H9 (cell line): ENCODE results near the gene BTBD17. TPM values are rescaled to one million over a fixed set of nuclear protein-coding genes. Genes with fewer than 3 reads are reported as not detected.
A peak's percentile ranks its signal among the peaks of the same experiment; 100 is the strongest.

Experiments used
- DNase-seq: peaks from one replicate; pipeline ENCODE4 v3.0.0-alpha.2; 2017
- H2AFZ ChIP-seq: one replicate; pipeline ENCODE4 v1.6.1; 2013; ENCODE audit warnings: mild to moderate bottlenecking, low read length, control low read depth, moderate library complexity
- H2AK5ac ChIP-seq: 2 replicates; pipeline ENCODE4 v1.6.1; 2013; ENCODE audit warnings: low read length, control low read depth, mixed read lengths; ENCODE audit not compliant: insufficient read length
- H2BK120ac ChIP-seq: one replicate; pipeline ENCODE4 v1.6.1; 2013; ENCODE audit warnings: low read depth, mild to moderate bottlenecking, low read length, control low read depth, inconsistent platforms; ENCODE audit not compliant: poor library complexity, severe bottlenecking
- H2BK12ac ChIP-seq: 2 replicates; pipeline ENCODE4 v1.6.1; 2013; ENCODE audit warnings: low read length, control low read depth, mixed read lengths, low read depth; ENCODE audit not compliant: insufficient read length
- H2BK15ac ChIP-seq: 2 replicates; pipeline ENCODE4 v1.6.1; 2013; ENCODE audit warnings: low read depth, low read length, control low read depth
- H2BK20ac ChIP-seq: one replicate; pipeline ENCODE4 v1.6.1; 2013; ENCODE audit warnings: low read depth, mild to moderate bottlenecking, low read length, control low read depth, inconsistent platforms; ENCODE audit not compliant: poor library complexity, severe bottlenecking
- H2BK5ac ChIP-seq: 2 replicates; pipeline ENCODE4 v1.6.1; 2013; ENCODE audit warnings: low read length, control low read depth, mixed read lengths; ENCODE audit not compliant: insufficient read length
- H3K14ac ChIP-seq: 2 replicates; pipeline ENCODE4 v1.6.1; 2013; ENCODE audit warnings: low read length, control low read depth; ENCODE audit not compliant: insufficient read depth
- H3K18ac ChIP-seq: 2 replicates; pipeline ENCODE4 v1.6.1; 2013; ENCODE audit warnings: low read depth, mild to moderate bottlenecking, mixed read lengths, low read length, control low read depth; ENCODE audit not compliant: insufficient read length
- H3K23ac ChIP-seq: 2 replicates; pipeline ENCODE4 v1.6.1; 2013; ENCODE audit warnings: low read length, control low read depth, mixed read lengths, low read depth; ENCODE audit not compliant: insufficient read length
- H3K23me2 ChIP-seq: 2 replicates; pipeline ENCODE4 v1.6.1; 2013; ENCODE audit warnings: low read depth, mild to moderate bottlenecking, mixed read lengths, low read length, control low read depth; ENCODE audit not compliant: insufficient read length, poor library complexity, severe bottlenecking
- H3K27ac ChIP-seq: 2 replicates; pipeline ENCODE4 v1.5.1; 2013; ENCODE audit warnings: low read length, control low read depth, mixed read lengths, low read depth; ENCODE audit not compliant: insufficient read length
- H3K27me3 ChIP-seq: 2 replicates; pipeline ENCODE4 v1.6.1; 2013; ENCODE audit warnings: low read length, control low read depth, inconsistent platforms; ENCODE audit not compliant: insufficient read depth
- H3K4ac ChIP-seq: 2 replicates; pipeline ENCODE4 v1.6.1; 2013; ENCODE audit warnings: low read depth, mild to moderate bottlenecking, control low read depth, inconsistent platforms, low read length, moderate library complexity
- H3K4me1 ChIP-seq: 2 replicates; pipeline ENCODE4 v1.6.1; 2013; ENCODE audit warnings: low read length, control low read depth, inconsistent platforms; ENCODE audit not compliant: insufficient read depth
- H3K4me2 ChIP-seq: 2 replicates; pipeline ENCODE4 v1.6.1; 2013; ENCODE audit warnings: low read length, control low read depth, mixed read lengths; ENCODE audit not compliant: insufficient read length, insufficient read depth
- H3K56ac ChIP-seq: 2 replicates; pipeline ENCODE4 v1.6.1; 2013; ENCODE audit warnings: low read depth, mild to moderate bottlenecking, mixed read lengths, low read length, control low read depth; ENCODE audit not compliant: insufficient read length
- H3K79me1 ChIP-seq: 2 replicates; pipeline ENCODE4 v1.6.1; 2013; ENCODE audit warnings: low read depth, mild to moderate bottlenecking, moderate library complexity, low read length, control low read depth, inconsistent platforms; ENCODE audit not compliant: insufficient read depth, poor library complexity, severe bottlenecking
- H3K79me2 ChIP-seq: 2 replicates; pipeline ENCODE4 v1.6.1; 2013; ENCODE audit warnings: low read length, control low read depth, inconsistent platforms; ENCODE audit not compliant: insufficient read depth
- H3K9ac ChIP-seq: 2 replicates; pipeline ENCODE4 v1.6.1; 2013; ENCODE audit warnings: low read length, control low read depth, mixed read lengths; ENCODE audit not compliant: insufficient read length; ENCODE audit errors: extremely low read depth
- H3K9me3 ChIP-seq: one replicate; pipeline ENCODE4 v1.6.1; 2013; ENCODE audit warnings: low read depth, low read length, inconsistent platforms; ENCODE audit not compliant: control insufficient read depth
- H3T11ph ChIP-seq: one replicate; pipeline ENCODE4 v1.6.1; 2013; ENCODE audit warnings: mild to moderate bottlenecking, low read length, control low read depth, inconsistent platforms
- H4K20me1 ChIP-seq: one replicate; pipeline ENCODE4 v1.6.1; 2013; ENCODE audit not compliant: control insufficient read depth, insufficient read length, insufficient read depth
- H4K5ac ChIP-seq: 2 replicates; pipeline ENCODE4 v1.6.1; 2013; ENCODE audit warnings: low read depth, mild to moderate bottlenecking, mixed read lengths, low read length, control low read depth; ENCODE audit not compliant: insufficient read length
- H4K8ac ChIP-seq: replicated peaks from 2 replicates; pipeline ENCODE4 v1.6.1; 2013; ENCODE audit warnings: low read length, control low read depth, mixed read lengths, low read depth; ENCODE audit not compliant: insufficient read length
- H4K91ac ChIP-seq: 2 replicates; pipeline ENCODE4 v1.6.1; 2013; ENCODE audit warnings: low read depth, mild to moderate bottlenecking, moderate library complexity, mixed read lengths, low read length, control low read depth; ENCODE audit not compliant: insufficient read length
- H3K27ac Mint-ChIP-seq, 3 experiments: 2 replicates in 2 of 3; 3 replicates in 1 of 3; pipeline ENCODE4 v1.8.0; 2020 to 2021; ENCODE audit warnings: mixed read lengths in 3 of 3, mild to moderate bottlenecking in 1 of 3, moderate library complexity in 1 of 3
- H3K27me3 Mint-ChIP-seq: 2 replicates; pipeline ENCODE4 v1.8.0; 2021; ENCODE audit warnings: low read depth, mild to moderate bottlenecking, moderate library complexity, mixed read lengths
- H3K36me3 Mint-ChIP-seq, 3 experiments: 2 replicates in 2 of 3; 3 replicates in 1 of 3; pipeline ENCODE4 v1.8.0; 2020 to 2021; ENCODE audit warnings: low read depth in 3 of 3, mixed read lengths in 3 of 3; ENCODE audit not compliant: insufficient read depth in 1 of 3
- H3K4me1 Mint-ChIP-seq, 2 experiments: 2 replicates each; pipeline ENCODE4 v1.8.0; 2020; ENCODE audit warnings: mixed read lengths in 2 of 2
- H3K4me3 Mint-ChIP-seq, 2 experiments: 2 replicates in 1 of 2; 3 replicates in 1 of 2; pipeline ENCODE4 v1.8.0; 2020 to 2021; ENCODE audit warnings: mild to moderate bottlenecking in 2 of 2, mixed read lengths in 2 of 2, moderate library complexity in 1 of 2
- H3K9me3 Mint-ChIP-seq, 2 experiments: 2 replicates in 1 of 2; 3 replicates in 1 of 2; pipeline ENCODE4 v1.8.0; 2020; ENCODE audit warnings: mild to moderate bottlenecking in 2 of 2, mixed read lengths in 2 of 2, moderate library complexity in 1 of 2
- WGBS: extraction: QIAGEN DNeasy Blood & Tissue Kit; methylation state at CpG from one replicate; pipeline ENCODE4 v1.1.7; 2013; ENCODE audit warnings: missing lambda C conversion rate, low lambda C conversion rate, mixed read lengths; ENCODE audit not compliant: insufficient read length; ENCODE audit errors: extremely low coverage; 5-methylcytosine and 5-hydroxymethylcytosine counted together
- total RNA-seq: library from RNA; stranded (reverse); gene quantifications from 2 replicates; pipeline ENCODE4 v1.2.1, GENCODE V29; 2021
- TF ChIP-seq, protein P1 (sequence below): fragments of 200-600 bp; sonication (generic); conservative IDR thresholded peaks from 3 replicates; pipeline ENCODE4 v1.8.0; 2021; ENCODE audit warnings: antibody characterized with exemption, mild to moderate bottlenecking

The BTBD17 gene
- total RNA-seq, 1 experiment from 2014 or later: 0.33 TPM

DNA sequence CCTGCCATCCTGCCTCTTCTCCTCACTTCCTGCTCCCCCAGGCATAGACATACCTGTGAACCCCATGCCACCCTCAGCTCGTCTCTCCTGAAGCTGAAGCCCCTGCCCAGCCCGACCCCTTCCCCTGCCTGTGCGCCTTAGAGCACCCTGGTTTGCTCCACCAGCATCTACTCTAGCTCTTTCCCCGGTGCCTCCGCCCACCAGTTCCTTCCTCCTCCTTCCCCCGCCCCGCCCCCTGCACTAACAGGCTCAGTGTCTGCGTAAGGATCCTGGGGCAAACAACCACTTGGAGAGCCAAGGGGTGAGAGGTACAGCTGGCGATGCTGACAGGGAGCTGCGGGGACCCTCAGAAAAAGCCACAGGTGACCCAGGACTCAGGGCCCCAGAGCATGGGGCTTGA lies 7.6 kb upstream of the BTBD17 start:
- WGBS: no CpG with 5 or more reads among the region's 10 CpGs
- Histone ChIP-seq H2BK15ac (no peak overlapping the region), H3K4ac (no peak overlapping the region), H2AFZ (no peak overlapping the region), H3K14ac (no peak overlapping the region), H3K27me3 (no peaks in the 10 kb centered on the region), H3K23me2 (no peaks in the 10 kb centered on the region), H4K8ac (no peak overlapping the region), H3K18ac (no peak overlapping the region), H2BK12ac (no peak overlapping the region), H4K91ac (no peak overlapping the region), H3K9me3 (no peaks in the 10 kb centered on the region), H3K23ac (no peak overlapping the region), H3K4me2 (no peak overlapping the region), H3T11ph (no peak overlapping the region), H3K27ac (no peak overlapping the region), H2BK120ac (no peak overlapping the region), H2BK20ac (no peak overlapping the region), H3K79me2 (no peaks in the 10 kb centered on the region), H2AK5ac (no peak overlapping the region), H4K20me1 (no peaks in the 10 kb centered on the region), H3K9ac (no peak overlapping the region), H4K5ac (no peak overlapping the region), H2BK5ac (no peak overlapping the region), H3K56ac (no peak overlapping the region), H3K4me1 (no peaks in the 10 kb centered on the region), H3K79me1 (no peaks in the 10 kb centered on the region)
- DNase-seq: peak; percentile 82
- no peaks in the 10 kb centered on the region for H3K36me3 Mint-ChIP-seq
- no peaks in the 10 kb centered on the region; a peak in 1 of 5 replicates for H3K9me3 Mint-ChIP-seq
- 0 out of 5 replicates have a peak overlapping the region, but pooled peaks of 1 of the 2 experiments have one; percentile 5 for H3K4me3 Mint-ChIP-seq
- H3K27me3 Mint-ChIP-seq: peaks cover 54% of the 10 kb centered on the region
- H3K4me1 Mint-ChIP-seq: peaks cover 8 to 11% of the 10 kb centered on the region in 2 experiments
- TF ChIP-seq, protein P1, sequence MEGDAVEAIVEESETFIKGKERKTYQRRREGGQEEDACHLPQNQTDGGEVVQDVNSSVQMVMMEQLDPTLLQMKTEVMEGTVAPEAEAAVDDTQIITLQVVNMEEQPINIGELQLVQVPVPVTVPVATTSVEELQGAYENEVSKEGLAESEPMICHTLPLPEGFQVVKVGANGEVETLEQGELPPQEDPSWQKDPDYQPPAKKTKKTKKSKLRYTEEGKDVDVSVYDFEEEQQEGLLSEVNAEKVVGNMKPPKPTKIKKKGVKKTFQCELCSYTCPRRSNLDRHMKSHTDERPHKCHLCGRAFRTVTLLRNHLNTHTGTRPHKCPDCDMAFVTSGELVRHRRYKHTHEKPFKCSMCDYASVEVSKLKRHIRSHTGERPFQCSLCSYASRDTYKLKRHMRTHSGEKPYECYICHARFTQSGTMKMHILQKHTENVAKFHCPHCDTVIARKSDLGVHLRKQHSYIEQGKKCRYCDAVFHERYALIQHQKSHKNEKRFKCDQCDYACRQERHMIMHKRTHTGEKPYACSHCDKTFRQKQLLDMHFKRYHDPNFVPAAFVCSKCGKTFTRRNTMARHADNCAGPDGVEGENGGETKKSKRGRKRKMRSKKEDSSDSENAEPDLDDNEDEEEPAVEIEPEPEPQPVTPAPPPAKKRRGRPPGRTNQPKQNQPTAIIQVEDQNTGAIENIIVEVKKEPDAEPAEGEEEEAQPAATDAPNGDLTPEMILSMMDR: no peak
- peak overlapping the region in 1 of 3 experiments; percentile 62; a peak in 2 of 7 replicates for H3K27ac Mint-ChIP-seq
